Kidney (tissue), 14 donors: Measurements from ENCODE around the gene C1orf21. TPM values are rescaled to one million over a fixed set of nuclear protein-coding genes. Genes with fewer than 3 reads are reported as not detected.

ENCODE experiments used
- DNase-seq, 5 donors: peaks; one replicate each; pipeline ENCODE4 v3.0.0-alpha.2; 2013 to 2020
- FAIRE-seq: peaks from 2 replicates; lab custom pipeline; 2012; peaks lifted over from hg19 to GRCh38; lab: Jason Lieb, UNC
- H3K27ac ChIP-seq, 2 donors: one replicate each; pipeline ENCODE4 v1.7.0; 2013; ENCODE audit warnings: low read depth in 2 of 2, low read length in 2 of 2, inconsistent platforms in 1 of 2
- H3K27me3 ChIP-seq: one replicate; pipeline ENCODE4 v1.7.1; 2013; ENCODE audit warnings: low read length, inconsistent platforms; ENCODE audit not compliant: control insufficient read depth, insufficient read depth
- H3K36me3 ChIP-seq, 3 donors: one replicate each; pipeline versions ENCODE4 v1.7.0 to v1.7.1; 2013; ENCODE audit warnings: low read length in 3 of 3, control low read depth in 1 of 3, inconsistent platforms in 1 of 3; ENCODE audit not compliant: insufficient read depth in 3 of 3, control insufficient read depth in 2 of 3
- H3K4me1 ChIP-seq, 3 donors: one replicate each; pipeline versions ENCODE4 v1.7.0 to v1.7.1; 2013; ENCODE audit warnings: low read length in 3 of 3, inconsistent platforms in 1 of 3, low read depth in 1 of 3; ENCODE audit not compliant: control insufficient read depth in 2 of 3, insufficient read depth in 2 of 3
- H3K4me3 ChIP-seq, 3 donors: one replicate each; pipeline versions ENCODE4 v1.7.0 to v1.8.1; 2013; ENCODE audit warnings: low read length in 3 of 3, control low read depth in 1 of 3, inconsistent platforms in 1 of 3
- H3K9ac ChIP-seq, 3 donors: one replicate each; pipeline versions ENCODE4 v1.7.0 to v1.7.1; 2013; ENCODE audit warnings: low read length in 3 of 3, control low read depth in 1 of 3, inconsistent platforms in 1 of 3
- H3K9me3 ChIP-seq, 3 donors: one replicate each; pipeline versions ENCODE4 v1.7.0 to v1.7.1; 2013; ENCODE audit warnings: low read length in 3 of 3, control low read depth in 1 of 3, inconsistent platforms in 1 of 3; ENCODE audit not compliant: control insufficient read depth in 2 of 3, insufficient read depth in 1 of 3
- CTCF ChIP-seq: IDR thresholded peaks from 3 replicates; pipeline ENCODE4 v1.5.1; 2012; ENCODE audit warnings: mild to moderate bottlenecking, moderate library complexity, borderline replicate concordance; ENCODE audit not compliant: insufficient read depth; ENCODE audit errors: extremely low read depth
- intact Hi-C: fragments of 100-400 bp; cut with DNase I; formaldehyde crosslinking; loops from one replicate; pipeline ENCODE4 v1.11.1; 2022
- polyA plus RNA-seq: library from polyadenylated mRNA; stranded (reverse); fragments of 350-450 nt; fragmentation: Illumina TruSeq; extraction: RNeasy Lipid Tissue Mini Kit (QIAGEN cat#74804); gene quantifications from one replicate; pipeline ENCODE4 v1.2.3, GENCODE V29; 2014; ENCODE audit warnings: low read depth, low replicate concordance; ENCODE audit not compliant: insufficient read depth
- total RNA-seq: library from RNA; stranded (reverse); fragmentation: NEBNext Ultra II Directional; extraction: Animal tissue kit (Norgen Biotek cat#: 25700); gene quantifications from one replicate; pipeline ENCODE4 v1.2.1, GENCODE V29; 2021
- donor health status: control.
- donor health status: control.
- donor health status: control.
- donor health status: control.
- donor health status: control.
- donor health status: DM: yes; HTN: yes; CAD: no.
- donor health status: Normal renal cell carcinoma (clear cell type).

The C1orf21 gene
- total and polyA plus RNA-seq, 2 donors from 2014 or later = 18.3 to 18.6 TPM

- intact Hi-C loops = no loop called here
- Histone ChIP-seq H3K9ac (no peak overlapping the region), H3K27ac (no peak overlapping the region), H3K36me3 (no peaks in the 10 kb centered on the region), H3K4me1 (peaks cover 0 to 3% (median 0%) of the 10 kb centered on the region in 3 donors), H3K27me3 (no peaks in the 10 kb centered on the region), H3K9me3 (no peaks in the 10 kb centered on the region), H3K4me3 (no peak overlapping the region)
- FAIRE-seq (no peak), DNase-seq (no peak)
- TF ChIP-seq CTCF = no peak
These were observed 127.1 kb downstream of the C1orf21 start for GRCh38 chr1:184513966-184514365.

GRCh38 chr1:184514447-184514846, 127.6 kb downstream of the C1orf21 start:
- H3K36me3 ChIP-seq = no peaks in the 10 kb centered on the region
- FAIRE-seq = no peak
- no peak for DNase-seq
- H3K27me3 ChIP-seq = no peaks in the 10 kb centered on the region
- intact Hi-C loops = no loop called here
- TF ChIP-seq CTCF = no peak
- H3K4me3 ChIP-seq = no peak overlapping the region
- H3K27ac ChIP-seq = no peak overlapping the region
- H3K4me1 ChIP-seq = peaks cover 0 to 3% (median 0%) of the 10 kb centered on the region in 3 donors
- no peak overlapping the region for H3K9ac ChIP-seq
- H3K9me3 ChIP-seq = no peaks in the 10 kb centered on the region

- Histone ChIP-seq H3K4me1 (peaks cover 0 to 3% (median 0%) of the 10 kb centered on the region in 3 donors), H3K27me3 (no peaks in the 10 kb centered on the region), H3K4me3 (no peak overlapping the region), H3K9ac (no peak overlapping the region), H3K36me3 (no peaks in the 10 kb centered on the region), H3K9me3 (no peaks in the 10 kb centered on the region), H3K27ac (no peak overlapping the region)
- FAIRE-seq (no peak), DNase-seq (no peak)
- intact Hi-C loops = no loop called here
- no peak for TF ChIP-seq CTCF
These were observed 130.3 kb downstream of the C1orf21 start for GRCh38 chr1:184517130-184517529.
